ENCODE data around the gene DFFA.
"Not testable (repeated sequence)": the region's sequence is repeated elsewhere in the genome, so short reads cannot be mapped to it uniquely, and the experiment has no call there.

DNA sequence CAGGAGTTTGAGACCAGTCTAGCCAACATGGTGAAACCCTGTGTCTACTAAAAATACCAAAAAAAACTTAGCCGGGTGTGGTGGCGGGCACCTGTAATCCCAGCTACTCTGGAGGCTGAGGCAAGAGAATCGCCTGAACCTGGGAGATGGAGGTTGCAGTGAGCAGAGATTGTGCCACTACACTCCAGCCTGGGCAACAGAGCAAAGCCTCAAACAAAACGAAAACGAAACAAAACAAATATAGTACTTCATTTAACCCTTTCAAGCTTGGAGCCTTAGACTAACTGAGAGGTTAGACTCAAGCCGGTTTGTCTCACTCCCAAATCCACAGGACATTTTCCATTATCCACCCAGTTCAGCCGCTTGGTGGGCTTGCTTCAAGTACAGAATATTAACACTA is 14.9 kb downstream of the DFFA start:
- TF ChIP-seq CTCF, EP300 (IDR thresholded peaks at IDR 0.05): not testable (repeated sequence)
